Cerebellar cortex (tissue), 1 donor: Measurements from ENCODE around the gene PCDH9.

Experiments used
- DNase-seq: peaks from one replicate; pipeline ENCODE4 v3.0.0-alpha.2; 2015; ENCODE audit warnings: low spot score

Gene PCDH9

GRCh38 chr13:66459143-66459542 is 771.0 kb downstream of the PCDH9 start:
- DNase-seq: no peak

- no peak for DNase-seq
Observed at GRCh38 chr13:66446413-66446812, 783.7 kb downstream of the PCDH9 start.

GRCh38 chr13:66443926-66444325 is 786.2 kb downstream of the PCDH9 start:
- DNase-seq: no peak

- DNase-seq: no peak
Observed at GRCh38 chr13:66440938-66441337, 789.2 kb downstream of the PCDH9 start.

- no peak for DNase-seq
Observed at GRCh38 chr13:66430728-66431127, 799.4 kb downstream of the PCDH9 start.

GRCh38 chr13:66430269-66430668 is 799.9 kb downstream of the PCDH9 start:
- DNase-seq: no peak

- no peak for DNase-seq
Observed at GRCh38 chr13:66429156-66429555, 801.0 kb downstream of the PCDH9 start.

- DNase-seq: no peak
Observed at GRCh38 chr13:66427458-66427861, 802.7 kb downstream of the PCDH9 start.

GRCh38 chr13:66425741-66426140 is 804.4 kb downstream of the PCDH9 start:
- DNase-seq: no peak

- DNase-seq: no peak
Observed at GRCh38 chr13:66424422-66424821, 805.7 kb downstream of the PCDH9 start.

GRCh38 chr13:66415444-66415843 is 814.7 kb downstream of the PCDH9 start:
- no peak for DNase-seq

GRCh38 chr13:66414066-66414800 is 815.9 kb downstream of the PCDH9 start:
- DNase-seq: no peak

- DNase-seq: no peak
Observed at GRCh38 chr13:66410314-66410713, 819.8 kb downstream of the PCDH9 start.

GRCh38 chr13:66409542-66409941 is 820.6 kb downstream of the PCDH9 start:
- no peak for DNase-seq

GRCh38 chr13:66407128-66407527 is 823.0 kb downstream of the PCDH9 start:
- no peak for DNase-seq

- DNase-seq: peak; percentile 11
Observed at GRCh38 chr13:66405908-66406802, 824.0 kb downstream of the PCDH9 start.

- DNase-seq: no peak
Observed at GRCh38 chr13:66402546-66402945, 827.6 kb downstream of the PCDH9 start.

- no peak for DNase-seq
Observed at GRCh38 chr13:66402066-66402465, 828.1 kb downstream of the PCDH9 start.

GRCh38 chr13:66400292-66400691 is 829.8 kb downstream of the PCDH9 start:
- no peak for DNase-seq

GRCh38 chr13:66399873-66400272 is 830.3 kb downstream of the PCDH9 start:
- no peak for DNase-seq

GRCh38 chr13:66397133-66397532 is 833.0 kb downstream of the PCDH9 start:
- no peak for DNase-seq

GRCh38 chr13:66391322-66391721 is 838.8 kb downstream of the PCDH9 start:
- no peak for DNase-seq

- no peak for DNase-seq
Observed at GRCh38 chr13:66378894-66379293, 851.2 kb downstream of the PCDH9 start.
